ENCODE results near the gene INHBE. TPM values are rescaled to one million over a fixed set of nuclear protein-coding genes. Genes with fewer than 3 reads are reported as not detected.

Gene INHBE
- total RNA-seq, 2 experiments from 2014 or later = 0.81 to 1.0 TPM

DNA sequence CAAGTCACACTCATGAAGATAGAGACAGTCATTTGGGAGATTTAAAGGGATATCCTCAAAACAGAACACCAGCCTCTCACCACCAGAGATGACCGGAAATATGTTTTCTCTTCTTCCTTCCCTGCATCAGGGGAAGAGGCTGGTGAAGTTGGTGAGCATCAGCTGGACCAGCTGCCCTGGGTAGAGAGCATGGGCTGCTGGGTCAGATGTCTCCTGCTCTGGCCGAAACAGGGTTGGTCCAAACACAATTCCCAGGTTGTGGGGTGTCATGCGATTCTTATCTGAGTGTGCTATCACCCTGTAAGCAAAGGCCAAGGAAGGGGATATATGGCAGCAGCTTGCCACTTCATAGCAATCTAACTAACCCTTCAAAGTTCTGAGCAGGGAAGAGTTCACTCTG lies 17.3 kb downstream of the INHBE start:
- CTCF ChIA-PET = interaction anchor here (0.6 to 2.4 kb wide), 4 partner anchors 10 to 205 kb away, joined by 3 to 16 read pairs (median 4); no protein-coding TSS in a partner anchor
- peaks cover 31% of the 10 kb centered on the region for H3K4me1 Mint-ChIP-seq (ENCODE audit: low read depth)
- DNase-seq = no peak

GRCh38 chr12:57473392-57473791 lies 18.3 kb downstream of the INHBE start:
- no peak for DNase-seq
- H3K4me1 Mint-ChIP-seq (ENCODE audit: low read depth) = peaks cover 36% of the 10 kb centered on the region
- no peak overlapping the region for H3K4me3 Mint-ChIP-seq
- H3K27me3 Mint-ChIP-seq (ENCODE audit: low read depth) = no peaks in the 10 kb centered on the region
- H3K9me3 Mint-ChIP-seq = no peaks in the 10 kb centered on the region
- intact Hi-C loops (cut with micrococcal nuclease) = no loop called here
- CTCF ChIA-PET = interaction anchor here (10.2 kb wide), 1 partner anchor 11 kb away, joined by 207 read pairs; the partner anchor contains the start of gene GLI1
- peaks cover 28% of the 10 kb centered on the region for H3K36me3 Mint-ChIP-seq (ENCODE audit: low read depth)
- no peak overlapping the region for H3K27ac Mint-ChIP-seq

More for the DNA sequence above, 17.3 kb downstream of the INHBE start:
- Mint-ChIP-seq H3K9me3 (no peaks in the 10 kb centered on the region), H3K27me3 (ENCODE audit: low read depth) (no peaks in the 10 kb centered on the region), H3K36me3 (ENCODE audit: low read depth) (peaks cover 22% of the 10 kb centered on the region), H3K27ac (peak overlapping the region; percentile 16), H3K4me3 (no peak overlapping the region)
- intact Hi-C loops (cut with micrococcal nuclease) = no loop called here

- H3K36me3 Mint-ChIP-seq (ENCODE audit: low read depth) = peaks cover 33% of the 10 kb centered on the region
- H3K27me3 Mint-ChIP-seq (ENCODE audit: low read depth) = no peaks in the 10 kb centered on the region
- peaks cover 41% of the 10 kb centered on the region for H3K4me1 Mint-ChIP-seq (ENCODE audit: low read depth)
- H3K9me3 Mint-ChIP-seq = no peaks in the 10 kb centered on the region
- no peak for DNase-seq
- no peak overlapping the region for H3K27ac Mint-ChIP-seq
- intact Hi-C loops (cut with micrococcal nuclease) = no loop called here
- H3K4me3 Mint-ChIP-seq = no peak overlapping the region
- CTCF ChIA-PET = interaction anchor here (1.9 to 10.2 kb wide), 2 partner anchors 12 to 18 kb away, joined by 5 to 207 read pairs; partner anchors contain the start of gene GLI1
These were observed 18.8 kb downstream of the INHBE start for GRCh38 chr12:57473886-57474285.

GRCh38 chr12:57474430-57474829 lies 19.3 kb downstream of the INHBE start:
- intact Hi-C loops (cut with micrococcal nuclease) = no loop called here

DNA sequence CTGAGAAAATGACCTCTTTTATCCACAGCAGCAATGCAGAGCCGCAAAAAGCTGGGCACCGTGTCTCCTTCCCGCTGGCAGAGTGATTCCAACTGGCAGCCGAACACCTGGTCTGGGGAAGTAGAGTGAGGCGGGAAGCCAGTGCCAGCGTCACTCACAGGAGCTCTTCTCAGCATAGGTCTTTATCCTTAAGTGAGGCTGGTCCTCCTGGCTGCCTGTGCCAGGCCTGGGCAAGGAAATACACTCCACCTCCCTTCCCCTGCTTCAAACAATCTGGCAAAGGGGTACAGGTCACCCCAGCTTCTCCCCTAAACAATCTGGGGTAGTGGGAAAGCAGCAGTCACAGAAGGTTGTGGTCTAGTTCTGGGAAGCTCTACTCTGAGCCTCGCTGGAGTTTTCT lies 19.8 kb downstream of the INHBE start:
- intact Hi-C loops (cut with micrococcal nuclease) = loop anchor here (5.0 kb wide), 2 partner anchors 388 to 838 kb away; partner anchors contain the start of gene NAB2
- Mint-ChIP-seq H3K4me1 (ENCODE audit: low read depth) (peaks cover 50% of the 10 kb centered on the region), H3K9me3 (no peaks in the 10 kb centered on the region), H3K36me3 (ENCODE audit: low read depth) (peaks cover 39% of the 10 kb centered on the region), H3K27me3 (ENCODE audit: low read depth) (no peaks in the 10 kb centered on the region), H3K4me3 (peak overlapping the region; percentile 43), H3K27ac (peak overlapping the region; percentile 54)
- CTCF ChIA-PET = interaction anchor here (0.6 to 10.2 kb wide), 6 partner anchors 13 to 68 kb away, joined by 3 to 207 read pairs (median 4); partner anchors contain the start of gene GLI1
- no peak for DNase-seq

More at GRCh38 chr12:57474430-57474829, 19.3 kb downstream of the INHBE start:
- H3K4me3 Mint-ChIP-seq = peak overlapping the region; percentile 43
- peaks cover 46% of the 10 kb centered on the region for H3K4me1 Mint-ChIP-seq (ENCODE audit: low read depth)
- DNase-seq = no peak
- H3K36me3 Mint-ChIP-seq (ENCODE audit: low read depth) = peaks cover 35% of the 10 kb centered on the region
- CTCF ChIA-PET = interaction anchor here (0.9 to 10.2 kb wide), 3 partner anchors 12 to 58 kb away, joined by 3 to 207 read pairs (median 5); partner anchors contain the start of gene GLI1
- H3K9me3 Mint-ChIP-seq = no peaks in the 10 kb centered on the region
- no peaks in the 10 kb centered on the region for H3K27me3 Mint-ChIP-seq (ENCODE audit: low read depth)
- no peak overlapping the region for H3K27ac Mint-ChIP-seq

GRCh38 chr12:57475271-57476161 lies 20.4 kb downstream of the INHBE start:
- DNase-seq = no peak
- Mint-ChIP-seq H3K4me1 (ENCODE audit: low read depth) (peaks cover 57% of the 10 kb centered on the region), H3K36me3 (ENCODE audit: low read depth) (peaks cover 40% of the 10 kb centered on the region), H3K27me3 (ENCODE audit: low read depth) (no peaks in the 10 kb centered on the region), H3K4me3 (peak overlapping the region; percentile 84), H3K9me3 (no peaks in the 10 kb centered on the region), H3K27ac (peak overlapping the region; percentile 99)
- CTCF ChIA-PET = interaction anchor here (0.6 to 10.2 kb wide), 12 partner anchors 13 to 300 kb away, joined by 3 to 207 read pairs (median 4); partner anchors contain the start of gene GLI1
- intact Hi-C loops (cut with micrococcal nuclease) = loop anchor here (1.0 to 5.0 kb wide), 3 partner anchors 13 to 838 kb away; partner anchors contain the start of gene NAB2

GRCh38 chr12:57476162-57476992 lies 21.3 kb downstream of the INHBE start:
- Mint-ChIP-seq H3K4me3 (peak overlapping the region; percentile 84), H3K4me1 (ENCODE audit: low read depth) (peaks cover 65% of the 10 kb centered on the region), H3K9me3 (no peaks in the 10 kb centered on the region), H3K27ac (peak overlapping the region; percentile 99), H3K36me3 (ENCODE audit: low read depth) (peaks cover 44% of the 10 kb centered on the region), H3K27me3 (ENCODE audit: low read depth) (no peaks in the 10 kb centered on the region)
- intact Hi-C loops (cut with micrococcal nuclease) = loop anchor here (1.0 to 5.0 kb wide), 3 partner anchors 14 to 839 kb away; partner anchors contain the start of gene NAB2
- DNase-seq = peak; percentile 94
- CTCF ChIA-PET = interaction anchor here (1.2 to 10.2 kb wide), 13 partner anchors 10 to 301 kb away, joined by 3 to 207 read pairs (median 4); partner anchors contain the start of gene GLI1

DNA sequence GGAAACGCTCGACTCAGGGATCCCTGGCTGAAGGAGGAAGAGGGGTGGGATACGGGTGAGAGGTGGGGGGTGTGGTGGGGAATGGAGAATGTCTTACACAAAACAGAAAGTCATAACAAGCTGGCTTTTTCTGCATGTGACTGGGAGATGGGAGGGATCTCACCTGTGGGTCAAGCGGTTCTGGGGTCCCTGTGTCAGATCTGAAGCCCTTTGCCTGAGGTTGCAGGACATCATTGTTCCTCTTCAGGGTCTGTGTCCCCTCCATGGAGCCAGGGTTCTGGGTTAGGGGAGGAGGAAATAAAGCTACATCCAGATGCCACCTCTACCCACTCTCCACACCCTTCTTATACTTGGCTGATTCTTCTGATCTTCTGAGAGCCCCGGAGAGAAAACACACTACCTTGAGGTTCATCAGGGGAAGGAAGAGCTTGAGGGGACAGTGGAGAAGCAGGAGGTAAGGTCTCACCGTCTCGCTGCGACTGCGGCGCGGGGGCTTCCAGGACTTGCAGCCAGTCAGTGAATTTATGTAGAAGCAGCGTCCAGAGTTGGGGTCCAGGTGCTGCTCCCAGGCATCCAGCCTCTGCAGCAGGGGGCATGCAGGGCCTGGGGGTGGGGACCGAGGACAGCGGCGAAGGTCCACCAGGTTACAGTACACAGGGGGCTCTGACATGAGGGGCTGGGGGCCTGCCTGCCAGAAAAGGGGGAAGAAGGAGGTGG lies 22.0 kb downstream of the INHBE start:
- Mint-ChIP-seq H3K4me3 (peak overlapping the region; percentile 84), H3K27me3 (ENCODE audit: low read depth) (no peaks in the 10 kb centered on the region), H3K9me3 (no peaks in the 10 kb centered on the region), H3K36me3 (ENCODE audit: low read depth) (peaks cover 49% of the 10 kb centered on the region), H3K27ac (peak overlapping the region; percentile 99), H3K4me1 (ENCODE audit: low read depth) (peaks cover 67% of the 10 kb centered on the region)
- intact Hi-C loops (cut with micrococcal nuclease) = loop anchor here (1.0 to 5.0 kb wide), 3 partner anchors 15 to 840 kb away; partner anchors contain the start of gene NAB2
- CTCF ChIA-PET = interaction anchor here (1.2 to 10.2 kb wide), 11 partner anchors 9 to 302 kb away, joined by 3 to 207 read pairs (median 5); partner anchors contain the start of gene GLI1
- no peak for DNase-seq

- peaks cover 64% of the 10 kb centered on the region for H3K4me1 Mint-ChIP-seq (ENCODE audit: low read depth)
- H3K27ac Mint-ChIP-seq = peak overlapping the region; percentile 99
- no peaks in the 10 kb centered on the region for H3K9me3 Mint-ChIP-seq
- CTCF ChIA-PET = interaction anchor here (1.3 to 10.2 kb wide), 8 partner anchors 8 to 303 kb away, joined by 3 to 207 read pairs (median 6); partner anchors contain the start of gene GLI1
- intact Hi-C loops (cut with micrococcal nuclease) = loop anchor here (1.0 to 5.0 kb wide), 14 partner anchors 9 to 841 kb away; partner anchors contain the start of genes DDIT3, GLI1, NAB2 and OS9
- peak; percentile 81 for DNase-seq
- no peaks in the 10 kb centered on the region for H3K27me3 Mint-ChIP-seq (ENCODE audit: low read depth)
- peak overlapping the region; percentile 84 for H3K4me3 Mint-ChIP-seq
- H3K36me3 Mint-ChIP-seq (ENCODE audit: low read depth) = peaks cover 49% of the 10 kb centered on the region
These were observed 22.9 kb downstream of the INHBE start for GRCh38 chr12:57477710-57478681.

GRCh38 chr12:57479043-57479375 lies 23.9 kb downstream of the INHBE start:
- H3K27me3 Mint-ChIP-seq (ENCODE audit: low read depth) = no peaks in the 10 kb centered on the region
- DNase-seq = no peak

More at GRCh38 chr12:57479043-57479375, 23.9 kb downstream of the INHBE start:
- H3K27ac Mint-ChIP-seq = peak overlapping the region; percentile 99
- H3K4me3 Mint-ChIP-seq = peak overlapping the region; percentile 84
- intact Hi-C loops (cut with micrococcal nuclease) = loop anchor here (1.0 to 5.0 kb wide), 6 partner anchors 68 to 842 kb away; partner anchors contain the start of genes DCTN2, NAB2 and TSPAN31
- CTCF ChIA-PET = interaction anchor here (1.3 to 10.2 kb wide), 2 partner anchors 17 to 162 kb away, joined by 4 to 207 read pairs; partner anchors contain the start of gene GLI1
- H3K36me3 Mint-ChIP-seq (ENCODE audit: low read depth) = peaks cover 53% of the 10 kb centered on the region
- no peaks in the 10 kb centered on the region for H3K9me3 Mint-ChIP-seq
- peaks cover 64% of the 10 kb centered on the region for H3K4me1 Mint-ChIP-seq (ENCODE audit: low read depth)
